Adrenal gland (tissue), 5 donors: Measurements from ENCODE around the gene PTER.

Experiments
- CTCF ChIP-seq, 6 experiments: fragments of 450-650 bp in 4 of 6; fragments of 200-600 bp in 2 of 6; sonication (generic) in 1 of 6; IDR thresholded peaks; 1 replicate in 5 of 6; 2 replicates in 1 of 6; pipeline versions ENCODE4 v1.5.1 to v1.8.0; 2016 to 2021; ENCODE audit warnings: antibody characterized with exemption in 6 of 6, mild to moderate bottlenecking in 2 of 6, moderate library complexity in 1 of 6
- POLR2A ChIP-seq, 2 donors: fragments of 450-650 bp; IDR thresholded peaks; one replicate each; pipeline ENCODE4 v1.6.1; 2017; ENCODE audit warnings: antibody characterized with exemption in 2 of 2, mild to moderate bottlenecking in 2 of 2, moderate library complexity in 1 of 2
- donor health status: DM: no; HTN: no; CAD: no.

- TF ChIP-seq CTCF (IDR thresholded peaks at IDR 0.05) (no peak), POLR2A (IDR thresholded peaks at IDR 0.05) (no peak)
Measured at GRCh38 chr10:16481052-16481728, 44.4 kb downstream of the PTER start.
